Eye (tissue), 1 donor: Measurements from ENCODE around the gene ACSM5.
"Not testable (repeated sequence)": the region's sequence is repeated elsewhere in the genome, so short reads cannot be mapped to it uniquely, and the experiment has no call there.

Experiments used
- DNase-seq: peaks from one replicate; pipeline ENCODE4 v3.0.0-alpha.2; 2015

ACSM5 gene

DNA sequence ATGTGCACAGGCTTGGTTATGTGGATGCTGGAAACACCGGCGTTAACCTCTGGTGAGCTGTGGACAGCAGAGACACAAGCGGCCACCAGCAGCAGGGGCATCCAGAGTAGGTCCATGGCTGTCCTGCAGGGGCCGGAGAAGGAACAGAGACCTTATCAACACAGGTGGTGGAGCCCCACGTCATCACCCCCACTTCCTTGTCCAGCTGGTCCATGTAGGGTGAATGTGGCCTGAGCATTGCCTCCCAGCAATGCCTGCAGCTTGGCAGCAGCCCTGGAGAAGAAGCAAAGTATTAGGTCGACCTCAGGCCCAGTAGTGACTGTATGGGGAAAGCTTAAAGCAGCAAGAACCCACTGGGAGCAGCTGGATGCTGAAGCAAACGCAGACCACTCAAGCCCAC, 10.1 kb upstream of the ACSM5 start:
- DNase-seq = no peak

DNA sequence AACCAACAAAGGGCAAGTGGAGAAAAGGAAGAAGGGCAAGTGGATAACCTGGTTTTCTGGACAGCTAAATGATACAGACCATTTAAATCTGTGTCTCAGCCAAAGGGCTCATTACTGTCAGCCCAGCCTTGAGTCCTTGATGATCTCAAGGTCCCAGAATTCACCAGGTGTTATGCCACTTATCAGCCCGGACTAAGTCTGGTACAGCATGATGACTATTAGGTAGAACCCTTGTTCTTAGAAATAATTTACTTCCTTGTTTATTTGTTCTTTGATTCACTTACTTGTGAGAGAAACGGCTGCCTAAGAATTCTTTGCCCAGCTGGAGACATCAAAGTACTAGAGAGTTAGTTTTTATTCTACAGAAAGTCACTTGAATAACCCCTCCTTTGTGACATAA, 8.3 kb upstream of the ACSM5 start:
- DNase-seq = no peak

DNA sequence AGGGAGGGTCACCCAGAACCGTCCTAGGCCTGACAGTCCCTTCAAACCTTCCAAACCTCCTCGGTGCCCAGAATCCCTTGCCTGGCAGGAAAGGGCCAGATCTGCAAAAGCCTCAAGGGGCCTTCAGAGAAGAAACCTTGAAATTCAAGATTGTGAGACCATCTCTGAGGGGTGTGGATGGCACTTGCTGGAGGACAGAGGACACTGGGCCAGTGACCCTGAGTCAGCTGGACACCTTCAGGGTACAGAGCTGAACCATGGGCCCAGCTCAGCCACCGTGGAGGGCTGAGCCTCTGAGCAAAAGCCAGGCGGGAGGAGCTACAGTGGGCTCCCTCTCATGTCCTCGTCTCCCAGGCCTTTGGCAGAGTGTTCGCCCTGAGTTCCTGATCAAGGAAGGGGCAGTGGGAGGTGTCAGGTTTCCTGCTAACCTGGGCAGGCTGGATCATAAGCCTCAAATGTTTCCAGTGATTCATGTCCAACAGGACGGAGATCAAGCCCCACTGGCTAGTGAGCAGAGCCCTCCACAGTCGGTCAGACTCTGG, 7.8 kb upstream of the ACSM5 start:
- no peak for DNase-seq

DNA sequence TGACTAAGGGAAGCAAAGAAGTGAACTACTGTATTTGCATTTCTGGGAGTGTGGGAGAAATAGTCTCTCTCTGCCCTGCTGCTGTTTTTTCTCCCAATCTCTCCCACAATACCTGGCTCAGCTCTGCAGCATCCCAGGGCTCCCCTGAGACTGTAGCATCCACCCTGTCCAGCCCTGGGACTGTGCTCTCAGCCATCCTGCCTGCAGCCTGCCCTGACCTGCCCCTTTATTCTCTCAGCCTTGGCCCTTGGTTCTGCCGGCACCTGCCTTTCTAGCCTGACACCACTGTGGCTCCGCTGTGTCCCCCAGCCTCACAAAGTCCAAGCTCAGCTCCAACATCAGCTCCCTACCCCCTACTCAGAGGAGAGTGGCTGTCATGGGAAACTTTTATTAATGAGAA, 6.7 kb upstream of the ACSM5 start:
- no peak for DNase-seq

DNA sequence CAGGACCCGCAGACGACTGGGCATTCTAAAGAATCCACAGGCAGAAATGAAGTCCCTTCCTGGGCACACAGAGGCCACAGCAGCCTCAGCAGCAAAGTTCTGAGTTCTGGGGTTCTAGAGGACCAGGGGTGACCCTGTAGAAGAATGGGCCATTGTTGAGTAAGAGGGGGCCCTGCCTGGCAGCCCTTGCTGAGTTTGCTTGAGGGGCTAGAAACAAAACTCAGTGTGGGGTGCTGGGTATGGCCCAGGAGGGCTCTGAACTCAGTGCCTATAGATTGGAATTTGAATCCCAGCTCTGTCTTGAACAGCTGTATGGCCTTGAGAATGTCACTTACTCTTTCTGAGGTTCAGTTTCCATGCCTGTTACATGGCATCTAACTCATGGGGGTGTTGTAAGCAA, 4.7 kb upstream of the ACSM5 start, which contains the start of gene PDILT:
PDILT (minus strand) TSS at position 101 of the 400 bp plus-strand sequence. CDS start 5,437 bp downstream, outside the sequence.
- no peak for DNase-seq

DNA sequence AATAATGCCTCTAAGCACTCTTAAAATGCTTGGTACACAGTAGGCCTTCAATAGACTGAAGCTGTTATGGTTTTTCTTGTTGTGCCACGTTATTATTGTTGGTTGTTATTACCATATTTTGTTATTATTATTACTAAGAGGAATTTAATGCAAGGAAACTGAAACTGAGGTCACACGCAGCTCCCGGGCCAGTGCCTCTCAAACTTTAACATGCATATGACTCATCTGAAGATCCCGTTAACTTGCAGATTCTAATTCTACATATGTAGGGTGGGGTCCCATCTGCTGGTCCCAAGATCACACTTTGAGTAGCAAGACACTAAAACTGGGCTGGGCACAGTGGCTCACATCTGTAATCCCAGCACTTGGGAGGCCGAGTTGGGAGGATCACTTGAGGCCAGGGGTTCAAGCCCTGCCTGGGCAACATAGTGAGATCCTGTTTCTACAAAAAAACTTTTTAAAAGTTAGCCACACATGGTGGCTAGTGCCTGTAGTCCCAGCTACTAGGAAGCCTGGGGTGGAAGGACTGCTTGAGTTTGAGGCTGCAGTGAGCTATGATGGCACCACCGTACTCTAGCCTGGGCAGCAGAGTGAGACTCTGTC, 888 bp downstream of the ACSM5 start:
- no peak for DNase-seq

DNA sequence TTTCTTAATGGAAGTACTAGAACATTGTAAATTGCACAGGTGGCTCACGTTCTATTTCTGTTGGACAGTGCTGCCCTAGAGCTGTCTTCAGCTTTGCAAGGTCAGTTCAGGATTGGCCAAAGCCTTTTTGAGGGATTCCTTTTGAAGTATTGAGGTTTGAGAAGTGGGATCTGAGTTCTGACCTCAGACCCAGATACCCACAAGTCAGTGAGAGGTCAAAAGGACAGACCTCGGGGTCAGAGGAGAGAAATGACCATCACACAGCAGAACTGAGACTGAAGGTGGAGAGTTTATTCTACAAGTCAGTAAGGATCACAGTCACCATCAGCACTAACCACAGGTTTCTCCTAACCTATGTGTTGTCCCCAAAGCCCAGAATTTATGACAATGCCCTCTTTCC, 1.7 kb downstream of the ACSM5 start:
- DNase-seq = no peak

DNA sequence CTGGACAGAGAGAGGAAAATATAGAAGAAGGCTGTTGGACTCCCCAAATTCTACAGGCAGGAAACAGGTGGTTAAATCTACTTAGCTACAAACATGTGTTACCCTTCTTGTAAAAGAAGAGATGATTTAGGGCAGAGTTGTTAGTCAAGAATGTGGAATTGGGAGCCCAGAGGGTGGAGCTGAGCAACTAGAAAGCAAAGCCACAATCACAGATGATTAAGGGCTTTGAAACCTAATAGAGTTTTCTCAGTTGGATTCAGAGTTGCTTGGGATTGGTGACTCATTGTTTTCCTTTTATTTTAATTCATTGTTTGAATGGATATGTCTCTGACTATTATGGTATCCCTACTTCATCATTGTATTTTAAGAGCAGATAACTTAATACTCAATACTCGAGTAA, 6.2 kb downstream of the ACSM5 start:
- DNase-seq = no peak

DNA sequence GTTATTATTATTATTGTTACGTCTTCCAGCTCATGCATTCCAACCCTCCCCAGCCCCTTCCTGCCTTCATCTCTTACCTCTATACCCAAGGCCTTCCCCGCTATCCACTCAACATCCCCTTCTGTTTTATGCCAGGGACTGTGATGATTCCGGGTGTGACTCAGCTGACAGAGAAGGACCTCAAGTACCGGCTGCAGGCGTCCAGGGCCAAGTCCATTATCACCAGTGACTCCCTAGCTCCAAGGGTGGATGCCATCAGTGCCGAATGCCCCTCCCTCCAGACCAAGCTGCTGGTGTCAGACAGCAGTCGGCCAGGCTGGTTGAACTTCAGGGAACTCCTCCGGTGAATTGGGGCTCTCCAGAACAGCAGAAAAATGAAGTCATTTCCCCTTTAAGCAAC, 9.8 kb downstream of the ACSM5 start:
- not testable (repeated sequence) for DNase-seq

DNA sequence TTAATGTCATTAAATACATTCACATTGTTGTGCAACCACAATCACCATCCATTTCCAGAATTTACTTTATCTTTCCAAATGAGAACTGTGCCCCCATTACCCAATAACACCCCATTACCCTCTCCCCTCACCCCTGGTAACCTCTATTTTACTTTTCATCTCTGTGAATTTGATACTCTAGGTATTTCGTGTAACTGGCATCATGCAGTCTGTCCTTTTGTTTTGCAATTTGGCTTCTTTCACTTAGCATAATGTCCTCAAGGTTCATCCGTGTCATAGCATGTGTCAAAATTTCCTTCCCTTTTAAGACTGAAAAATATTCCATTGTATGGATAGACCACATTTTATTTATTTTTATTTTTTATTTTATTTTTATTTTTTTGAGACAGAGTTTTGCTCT, 12.4 kb downstream of the ACSM5 start:
- DNase-seq = not testable (repeated sequence)

DNA sequence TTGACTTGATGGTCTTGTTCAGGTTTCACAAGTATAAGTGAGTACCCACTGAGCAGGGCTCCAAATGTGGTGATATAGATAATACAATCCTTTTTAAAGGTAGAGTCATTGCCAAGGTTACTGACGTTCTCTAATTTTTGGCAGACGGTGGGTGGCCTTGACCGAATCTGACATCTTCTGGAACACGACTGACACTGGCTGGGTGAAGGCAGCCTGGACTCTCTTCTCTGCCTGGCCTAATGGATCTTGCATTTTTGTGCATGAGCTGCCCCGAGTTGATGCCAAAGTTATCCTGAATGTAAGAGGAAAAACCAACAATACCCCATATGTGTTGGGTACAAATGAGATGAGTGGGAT, 14.4 kb downstream of the ACSM5 start:
- DNase-seq = not testable (repeated sequence)

DNA sequence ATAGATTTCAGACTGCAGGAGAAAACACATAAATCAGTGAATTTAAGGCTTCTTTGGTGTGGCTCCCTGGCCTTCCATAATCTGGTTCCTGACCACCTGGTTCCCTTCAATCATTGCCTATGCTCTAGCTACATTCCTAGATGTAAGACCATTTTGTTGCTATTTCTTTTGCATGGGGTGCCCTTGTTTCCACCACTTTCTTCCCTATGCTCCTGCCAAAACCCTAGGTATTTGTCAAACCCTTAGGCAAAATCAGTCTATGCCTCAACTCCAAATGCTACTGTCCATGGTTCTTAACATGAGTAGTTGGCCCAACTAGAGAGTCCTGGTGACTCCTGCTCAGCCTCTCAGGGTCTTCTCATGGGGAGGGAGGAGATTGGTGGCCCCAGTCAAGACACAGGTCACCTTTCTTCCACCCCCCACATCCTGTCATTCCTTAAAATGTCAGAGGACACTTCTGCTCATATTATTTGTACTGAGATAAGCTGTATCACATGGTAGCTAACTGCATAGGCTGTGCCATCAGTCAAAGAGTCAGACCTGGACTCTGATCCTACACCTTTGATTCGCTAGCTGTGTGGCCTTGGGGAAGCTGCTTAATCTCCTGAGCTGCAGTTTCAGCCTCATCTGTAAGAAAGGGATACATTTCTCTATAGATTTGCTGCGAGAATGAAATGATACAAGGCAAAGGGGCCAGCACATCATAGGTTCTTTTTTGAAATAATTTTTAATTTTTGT, 15.0 kb downstream of the ACSM5 start:
- no peak for DNase-seq

DNA sequence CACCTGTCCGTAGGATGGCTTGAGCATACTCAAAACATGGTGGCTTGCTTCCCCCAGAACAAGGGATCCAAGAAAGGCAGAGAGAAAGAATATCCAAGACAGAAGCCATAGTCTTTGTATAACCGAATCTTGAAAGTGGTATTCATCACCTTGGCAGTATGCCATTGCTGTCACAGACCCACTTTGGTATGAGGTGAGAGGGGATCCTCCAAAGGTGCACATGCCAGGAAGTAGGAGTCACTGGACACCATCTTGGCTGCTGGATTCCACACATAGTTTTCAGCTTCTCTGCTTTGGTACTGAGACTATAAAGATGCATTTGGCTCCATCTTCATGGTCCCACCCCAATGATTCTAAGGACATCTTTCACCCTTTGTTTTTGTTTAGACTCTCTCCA, 18.1 kb downstream of the ACSM5 start:
- DNase-seq = not testable (repeated sequence)

DNA sequence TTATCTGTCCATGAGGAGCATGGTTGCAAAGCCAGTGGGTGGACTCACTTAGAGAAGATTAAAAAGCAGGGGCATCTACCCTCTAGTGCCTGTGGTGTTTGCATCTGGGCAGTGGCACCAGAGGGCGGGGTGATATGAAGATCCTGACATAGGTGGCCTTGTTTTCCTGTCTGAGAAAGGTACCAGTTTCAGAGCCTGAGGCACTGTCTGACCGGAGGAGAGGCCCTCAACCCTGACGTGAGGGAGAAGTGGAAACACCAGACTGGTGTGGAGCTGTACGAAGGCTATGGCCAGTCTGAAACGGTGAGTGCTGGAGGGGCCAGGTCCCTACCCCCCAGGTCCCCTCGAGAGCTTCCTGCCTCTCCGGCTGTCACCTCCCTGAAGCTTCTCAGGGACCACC, 20.2 kb downstream of the ACSM5 start:
- DNase-seq = not testable (repeated sequence)

DNA sequence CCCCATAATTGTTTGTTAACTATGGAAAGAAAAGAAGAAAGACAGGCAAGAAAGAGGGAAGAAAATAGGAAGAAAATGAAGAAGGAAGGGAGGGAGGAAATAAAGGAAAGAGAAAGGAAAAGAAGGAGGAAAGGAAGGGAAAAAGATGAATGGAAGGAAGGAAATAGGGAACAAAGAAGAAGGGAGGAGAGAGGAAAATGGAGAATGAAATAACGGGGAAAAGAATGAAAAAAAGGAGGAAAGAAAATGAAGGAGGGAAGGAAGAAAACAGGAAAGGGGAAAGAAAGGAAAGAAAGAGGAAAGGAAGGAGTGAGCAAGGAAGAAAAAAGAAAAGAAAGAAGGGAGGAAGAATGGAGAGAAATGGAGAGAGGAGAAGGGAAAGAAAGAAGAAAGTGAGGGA, 21.1 kb downstream of the ACSM5 start:
- not testable (repeated sequence) for DNase-seq

DNA sequence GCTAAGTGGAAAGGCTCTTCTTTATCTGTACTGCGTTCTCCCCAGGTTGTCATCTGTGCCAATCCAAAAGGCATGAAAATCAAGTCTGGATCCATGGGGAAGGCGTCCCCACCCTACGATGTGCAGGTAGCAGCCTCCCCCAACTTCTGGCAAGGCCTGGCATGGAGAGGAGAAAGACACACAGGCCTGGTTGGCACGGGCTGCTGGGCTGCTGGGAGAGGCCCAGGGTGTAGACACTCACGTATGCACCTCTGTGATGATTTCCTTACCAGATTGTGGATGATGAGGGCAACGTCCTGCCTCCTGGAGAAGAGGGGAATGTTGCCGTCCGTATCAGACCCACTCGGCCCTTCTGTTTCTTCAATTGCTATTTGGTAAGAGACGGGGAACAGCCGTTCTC, 21.6 kb downstream of the ACSM5 start:
- DNase-seq = no peak

DNA sequence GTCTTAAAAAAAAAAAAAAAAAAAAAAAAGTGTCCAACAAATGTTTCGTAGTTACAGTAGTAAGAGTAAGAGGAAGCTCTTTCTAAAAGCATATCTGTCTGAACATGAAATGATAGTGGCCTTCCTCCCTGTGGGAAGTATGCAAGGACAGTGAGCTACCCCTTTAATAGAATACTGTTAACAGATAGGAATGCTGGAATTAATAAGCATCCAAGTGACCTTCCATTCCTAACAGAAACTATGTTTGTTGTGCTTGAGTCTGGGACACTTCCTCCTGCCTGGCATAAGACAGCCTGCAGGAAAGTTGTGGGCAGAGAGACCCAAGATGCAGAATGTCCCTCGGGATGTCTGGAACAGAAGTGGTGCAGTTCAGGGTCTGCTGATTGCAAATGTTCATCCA, 29.6 kb downstream of the ACSM5 start:
- not testable (repeated sequence) for DNase-seq

DNA sequence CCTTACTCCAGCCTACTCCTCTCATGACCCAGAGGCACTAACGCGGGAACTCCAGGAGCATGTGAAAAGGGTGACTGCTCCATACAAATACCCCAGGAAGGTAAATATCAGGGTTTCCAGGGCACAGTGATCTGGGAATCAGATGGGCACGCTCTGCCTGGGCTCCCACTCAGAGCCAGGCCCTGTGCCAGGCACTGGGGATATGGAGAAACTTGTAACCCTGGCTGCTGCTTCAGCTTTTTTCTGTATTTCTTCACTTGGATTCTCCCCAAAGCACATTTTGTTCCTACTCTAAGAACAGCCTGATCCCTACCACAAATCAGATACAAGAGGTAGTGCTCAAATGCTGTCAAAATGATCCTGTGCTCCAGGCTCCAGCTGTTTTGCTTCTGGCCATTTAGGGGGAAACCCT, 30.5 kb downstream of the ACSM5 start:
- DNase-seq = not testable (repeated sequence)

DNA sequence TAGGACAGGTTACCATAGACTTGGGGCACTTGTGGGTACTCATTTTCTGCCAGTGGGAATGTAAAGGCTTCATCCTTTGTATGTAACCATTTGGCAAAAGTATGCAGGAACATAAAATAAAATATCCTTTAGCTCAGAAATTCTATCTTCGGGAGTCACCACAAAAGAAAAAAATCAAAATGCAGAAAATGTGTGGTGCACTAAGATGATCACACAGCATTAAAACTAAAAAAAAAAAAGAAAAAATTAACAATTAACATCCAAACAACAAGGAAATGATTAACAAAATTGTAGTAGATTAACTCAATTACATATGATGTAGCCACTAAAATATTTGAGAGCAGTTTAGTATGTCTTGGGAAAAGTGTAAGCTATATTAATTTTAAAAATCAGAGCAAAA, 31.4 kb downstream of the ACSM5 start:
- not testable (repeated sequence) for DNase-seq

DNA sequence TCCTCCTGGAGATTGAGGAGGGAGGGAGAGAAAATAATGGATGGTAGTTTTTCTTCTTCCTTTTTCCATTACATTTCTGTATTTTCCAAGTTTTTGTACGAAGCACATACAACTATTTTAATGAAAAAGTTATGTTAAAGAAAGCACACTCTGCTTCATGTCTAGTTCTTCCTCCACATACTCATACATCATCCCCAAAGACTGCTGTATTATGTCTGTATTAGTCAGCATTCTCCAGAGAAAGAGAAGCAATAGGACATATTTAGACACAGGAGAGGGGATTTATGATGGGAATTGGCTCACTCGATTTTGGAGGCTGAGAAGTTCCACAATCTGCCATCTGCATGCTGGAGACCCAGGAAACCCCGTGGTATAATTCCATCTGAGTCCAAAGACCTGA, 31.9 kb downstream of the ACSM5 start:
- DNase-seq = no peak

DNA sequence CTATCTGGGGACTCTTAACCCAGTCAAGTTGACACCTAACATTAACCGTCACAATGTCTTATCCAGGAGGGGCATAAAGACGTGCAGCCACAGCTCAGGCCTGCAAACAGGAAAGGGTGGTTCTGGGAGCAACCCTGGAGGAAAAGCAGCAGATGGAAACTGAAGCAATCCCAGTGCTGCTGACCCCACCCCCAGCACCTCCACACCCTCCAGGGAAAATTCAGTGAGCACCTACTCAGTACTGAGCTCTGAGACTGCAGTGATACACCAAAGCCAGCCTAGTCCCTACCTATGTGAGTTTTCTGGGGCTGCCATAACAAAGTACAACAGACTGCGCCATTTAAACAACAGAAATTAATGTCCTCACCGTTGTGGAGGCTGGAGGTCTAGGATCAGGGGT, 32.5 kb downstream of the ACSM5 start:
- DNase-seq = not testable (repeated sequence)

DNA sequence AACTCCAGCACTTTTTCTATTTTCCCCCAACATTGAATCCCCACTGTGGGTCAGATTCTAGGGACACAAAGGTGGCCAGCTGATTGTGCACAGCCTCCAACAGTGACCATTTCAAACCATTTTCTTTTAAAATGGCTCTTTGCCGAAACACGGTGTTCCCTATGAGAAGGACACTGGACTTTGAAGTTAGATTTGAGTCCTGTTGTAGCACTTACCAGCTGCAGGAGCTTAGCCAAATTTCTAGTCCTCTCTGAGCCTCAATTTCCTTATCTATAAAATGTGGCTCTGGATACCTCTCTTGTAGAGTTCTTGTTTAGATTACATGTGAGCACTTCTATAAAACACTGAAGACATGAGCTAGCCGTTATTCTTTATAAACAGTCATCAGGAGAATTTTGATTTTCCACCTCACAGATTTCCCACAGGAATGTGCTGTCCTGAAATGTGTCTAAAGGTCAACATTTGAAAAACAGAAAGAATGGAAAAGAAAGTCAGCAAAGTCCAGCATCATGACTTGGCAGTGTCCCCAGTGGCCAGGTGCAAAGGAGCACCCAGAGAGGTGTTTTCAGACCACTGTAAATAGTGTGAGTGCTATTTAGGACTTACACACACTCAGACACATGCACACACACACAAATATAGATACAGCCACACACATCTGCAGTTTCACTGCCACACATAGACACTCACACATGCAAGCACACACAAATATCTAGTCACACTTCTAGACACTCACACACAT, 37.5 kb downstream of the ACSM5 start:
- DNase-seq = not testable (repeated sequence)

DNA sequence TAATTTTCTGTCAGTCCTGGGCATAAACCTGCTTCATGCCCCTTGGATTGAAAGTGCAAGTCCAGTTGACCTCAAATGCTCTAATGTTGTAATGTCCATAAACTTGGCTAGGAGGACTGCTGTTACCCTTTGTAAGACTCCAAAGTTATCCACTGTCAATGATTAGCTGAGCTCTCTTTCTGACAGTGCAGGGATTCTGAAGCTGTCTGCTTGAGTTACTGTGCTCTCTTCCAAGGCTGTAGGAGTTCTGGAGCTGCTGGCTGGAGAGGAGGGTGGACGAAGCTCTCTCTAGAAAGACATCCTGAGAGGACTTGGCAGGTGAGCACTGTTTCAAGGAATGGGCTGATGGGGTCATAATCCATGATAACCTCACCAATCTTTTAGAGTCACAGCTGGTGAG, 42.0 kb downstream of the ACSM5 start, which contains the start of gene ACSM2A:
ACSM2A (plus strand) TSS at position 158 of the 400 bp plus-strand sequence. CDS start 8,594 bp downstream, outside the sequence.
- DNase-seq = not testable (repeated sequence)

DNA sequence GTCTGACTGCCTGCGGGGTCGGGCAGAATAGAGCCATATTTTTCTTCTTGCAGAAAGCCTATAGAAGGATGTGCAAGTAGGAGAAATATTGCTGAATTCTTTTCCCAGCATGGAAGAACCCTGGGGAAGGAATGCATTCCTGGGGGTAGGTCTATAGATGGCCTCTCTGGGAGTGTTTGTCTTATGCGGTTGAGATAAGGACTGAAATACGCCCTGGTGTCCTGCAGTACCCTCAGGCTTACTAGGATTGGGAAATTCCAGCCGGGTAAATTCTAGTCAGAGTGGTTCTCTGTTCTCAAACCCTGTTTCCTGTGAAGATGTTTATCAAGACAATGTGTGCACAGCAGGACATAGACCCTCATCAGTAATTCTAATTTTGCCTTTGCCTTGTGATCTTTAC, 44.3 kb downstream of the ACSM5 start:
- not testable (repeated sequence) for DNase-seq
